MG63 (cell line): ENCODE data around the gene NCMAP. TPM values are rescaled to one million over a fixed set of nuclear protein-coding genes. Genes with fewer than 3 reads are reported as not detected.

Experiments used
- total RNA-seq: library from RNA; depleted of rRNA; stranded (reverse); fragments of >200 nt; shearing (Covaris generic); gene quantifications from 2 replicates; pipeline ENCODE4 v1.2.3, GENCODE V29; 2014; ENCODE audit warnings: low replicate concordance; rRNA removed

Gene NCMAP
- total RNA-seq, 1 experiment from 2014 or later: not detected

Other genes with a start within 250 kb of the NCMAP start
- gene GRHL3, start 236.7 kb upstream of the NCMAP start, total RNA-seq: not detected in 2 replicates
- gene STPG1, start 142.3 kb upstream of the NCMAP start, total RNA-seq: 5.7 and 7.2 TPM in 2 replicates
- gene NIPAL3, start 140.3 kb upstream of the NCMAP start, total RNA-seq: 44.1 and 45.5 TPM in 2 replicates
- gene RCAN3, start 53.3 kb upstream of the NCMAP start, total RNA-seq: 2.5 and 3.4 TPM in 2 replicates
- gene SRRM1, start 87.2 kb downstream of the NCMAP start, total RNA-seq: 18.1 and 22.6 TPM in 2 replicates
- 348 and 588 TPM in 2 replicates for gene CLIC4, start 189.4 kb downstream of the NCMAP start, total RNA-seq